ENCODE data around the gene PER2.

Gene PER2

DNA sequence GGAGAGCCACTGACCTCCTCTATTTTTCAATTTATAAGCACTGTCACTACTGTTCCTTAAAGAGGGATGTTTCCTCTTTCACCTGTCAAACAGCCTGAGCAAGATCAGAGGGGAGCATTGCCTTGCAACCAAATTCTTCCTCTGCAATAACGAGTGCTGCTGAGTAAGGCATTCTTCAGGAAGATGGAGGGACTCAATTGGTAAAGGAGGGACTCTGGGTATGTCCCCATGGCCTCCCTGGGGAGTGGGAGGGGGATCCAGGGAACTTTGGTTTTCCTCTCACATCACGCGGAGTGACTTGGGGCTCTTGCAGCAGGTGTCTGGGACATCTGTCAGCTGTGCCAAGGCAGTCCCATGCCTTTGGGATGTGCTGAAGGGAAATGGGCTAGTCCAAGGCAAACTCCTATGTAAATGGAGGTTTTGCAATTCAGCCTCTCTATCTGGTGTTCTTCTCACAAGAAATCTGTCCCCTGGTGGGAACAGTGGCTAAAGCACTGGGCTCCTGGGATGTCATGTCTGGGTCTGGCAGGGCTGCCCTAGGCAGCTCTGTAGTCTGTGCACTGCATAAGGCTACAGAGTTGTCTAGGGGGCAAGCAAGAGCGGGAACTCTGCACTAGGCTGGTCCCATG, 34.2 kb downstream of the PER2 start:
- H3K27ac Mint-ChIP-seq: no peak overlapping the region
- no peaks in the 10 kb centered on the region for H3K9me3 Mint-ChIP-seq
- H3K4me1 Mint-ChIP-seq: peaks cover 56% of the 10 kb centered on the region
- TF ChIP-seq, protein P1, sequence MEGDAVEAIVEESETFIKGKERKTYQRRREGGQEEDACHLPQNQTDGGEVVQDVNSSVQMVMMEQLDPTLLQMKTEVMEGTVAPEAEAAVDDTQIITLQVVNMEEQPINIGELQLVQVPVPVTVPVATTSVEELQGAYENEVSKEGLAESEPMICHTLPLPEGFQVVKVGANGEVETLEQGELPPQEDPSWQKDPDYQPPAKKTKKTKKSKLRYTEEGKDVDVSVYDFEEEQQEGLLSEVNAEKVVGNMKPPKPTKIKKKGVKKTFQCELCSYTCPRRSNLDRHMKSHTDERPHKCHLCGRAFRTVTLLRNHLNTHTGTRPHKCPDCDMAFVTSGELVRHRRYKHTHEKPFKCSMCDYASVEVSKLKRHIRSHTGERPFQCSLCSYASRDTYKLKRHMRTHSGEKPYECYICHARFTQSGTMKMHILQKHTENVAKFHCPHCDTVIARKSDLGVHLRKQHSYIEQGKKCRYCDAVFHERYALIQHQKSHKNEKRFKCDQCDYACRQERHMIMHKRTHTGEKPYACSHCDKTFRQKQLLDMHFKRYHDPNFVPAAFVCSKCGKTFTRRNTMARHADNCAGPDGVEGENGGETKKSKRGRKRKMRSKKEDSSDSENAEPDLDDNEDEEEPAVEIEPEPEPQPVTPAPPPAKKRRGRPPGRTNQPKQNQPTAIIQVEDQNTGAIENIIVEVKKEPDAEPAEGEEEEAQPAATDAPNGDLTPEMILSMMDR (IDR thresholded peaks at IDR 0.05; ENCODE audit: unreplicated experiment in 3 of 3): no peak
- H3K27me3 Mint-ChIP-seq (ENCODE audit: low read depth): no peaks in the 10 kb centered on the region
- H3K36me3 Mint-ChIP-seq (ENCODE audit: low read depth): peaks cover 20% of the 10 kb centered on the region
- no peak overlapping the region for H3K4me3 Mint-ChIP-seq

- peaks cover 55% of the 10 kb centered on the region for H3K4me1 Mint-ChIP-seq
- TF ChIP-seq, protein P1 (IDR thresholded peaks at IDR 0.05; ENCODE audit: unreplicated experiment in 3 of 3): no peak
- H3K27ac Mint-ChIP-seq: no peak overlapping the region
- H3K4me3 Mint-ChIP-seq: no peak overlapping the region
- H3K36me3 Mint-ChIP-seq (ENCODE audit: low read depth): peaks cover 17% of the 10 kb centered on the region
- H3K9me3 Mint-ChIP-seq: no peaks in the 10 kb centered on the region
- H3K27me3 Mint-ChIP-seq (ENCODE audit: low read depth): no peaks in the 10 kb centered on the region
Measured at GRCh38 chr2:238252766-238253630, 35.4 kb downstream of the PER2 start.

- Mint-ChIP-seq H3K27me3 (ENCODE audit: low read depth) (no peaks in the 10 kb centered on the region), H3K4me1 (peaks cover 62% of the 10 kb centered on the region), H3K4me3 (no peak overlapping the region), H3K27ac (no peak overlapping the region), H3K36me3 (ENCODE audit: low read depth) (peaks cover 25% of the 10 kb centered on the region), H3K9me3 (no peaks in the 10 kb centered on the region)
- TF ChIP-seq, protein P1 (IDR thresholded peaks at IDR 0.05; ENCODE audit: unreplicated experiment in 3 of 3): no peak
Measured at GRCh38 chr2:238251986-238252385, 36.4 kb downstream of the PER2 start.

DNA sequence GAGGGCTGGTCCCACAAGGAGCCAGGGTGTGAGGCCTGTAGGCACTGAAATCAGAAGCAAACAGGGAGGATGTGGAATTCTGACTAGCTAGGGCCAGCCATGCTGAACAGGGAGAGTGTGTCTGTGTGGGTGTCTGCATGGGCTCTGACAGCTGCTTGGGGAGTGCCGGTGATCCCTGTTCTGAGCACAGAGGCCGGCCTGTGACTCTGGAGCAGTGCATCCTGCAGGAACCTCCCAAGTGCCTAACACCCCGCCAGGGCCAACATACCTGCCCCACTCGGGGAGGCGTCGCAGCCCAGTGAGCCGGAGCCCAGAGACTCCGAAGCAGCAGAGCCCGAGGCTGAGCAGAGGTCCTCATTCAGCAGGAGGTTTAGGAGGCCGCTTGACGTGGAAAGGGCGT, 37.1 kb downstream of the PER2 start:
- TF ChIP-seq, protein P1 (IDR thresholded peaks at IDR 0.05; ENCODE audit: unreplicated experiment in 3 of 3): no peak
- no peak overlapping the region for H3K4me3 Mint-ChIP-seq
- no peaks in the 10 kb centered on the region for H3K27me3 Mint-ChIP-seq (ENCODE audit: low read depth)
- no peak overlapping the region for H3K27ac Mint-ChIP-seq
- peaks cover 55% of the 10 kb centered on the region for H3K4me1 Mint-ChIP-seq
- H3K36me3 Mint-ChIP-seq (ENCODE audit: low read depth): peaks cover 26% of the 10 kb centered on the region
- no peaks in the 10 kb centered on the region for H3K9me3 Mint-ChIP-seq

GRCh38 chr2:238250896-238251295, 37.5 kb downstream of the PER2 start:
- Mint-ChIP-seq H3K27me3 (ENCODE audit: low read depth) (no peaks in the 10 kb centered on the region), H3K4me1 (peaks cover 54% of the 10 kb centered on the region), H3K9me3 (no peaks in the 10 kb centered on the region), H3K4me3 (no peak overlapping the region), H3K36me3 (ENCODE audit: low read depth) (peaks cover 28% of the 10 kb centered on the region), H3K27ac (no peak overlapping the region)
- TF ChIP-seq, protein P1 (IDR thresholded peaks at IDR 0.05; ENCODE audit: unreplicated experiment in 3 of 3): no peak

All from nephron (organoid).